HepG2 (cell line): Measurements from ENCODE around the gene CCDC106. TPM values are rescaled to one million over a fixed set of nuclear protein-coding genes. Genes with fewer than 3 reads are reported as not detected.

Experiments used
- CSRNP2 ChIP-seq: sonication (generic); formaldehyde crosslinking; conservative IDR thresholded peaks from 2 replicates; pipeline ENCODE4 v1.8.0; 2022; ENCODE audit warnings: low read depth, missing genetic modification reagents
- FOXA3 ChIP-seq: IDR thresholded peaks from 2 replicates; pipeline ENCODE4 v1.6.1; 2016; ENCODE audit warnings: missing genetic modification reagents, missing compliant biosample characterization
- FOXP4 ChIP-seq: sonication (generic); formaldehyde crosslinking; IDR thresholded peaks from 2 replicates; pipeline ENCODE4 v1.4.0; 2020; ENCODE audit warnings: missing genetic modification reagents
- MXD4 ChIP-seq: IDR thresholded peaks from 2 replicates; pipeline ENCODE4 v1.6.1; 2016; ENCODE audit warnings: mild to moderate bottlenecking, missing biosample characterization, missing genetic modification reagents
- PLRG1 ChIP-seq: fragments of 450-650 bp; conservative IDR thresholded peaks from 2 replicates; pipeline ENCODE4 v1.6.1; 2016
- UBTF ChIP-seq: sonication (generic); formaldehyde crosslinking; IDR thresholded peaks from 2 replicates; pipeline ENCODE4 v1.4.0; 2020; ENCODE audit warnings: mild to moderate bottlenecking, missing genetic modification reagents
- YEATS4 ChIP-seq: sonication (generic); formaldehyde crosslinking; IDR thresholded peaks from 2 replicates; pipeline ENCODE4 v1.4.0; 2020; ENCODE audit warnings: missing genetic modification reagents, borderline replicate concordance
- ZBTB14 ChIP-seq: sonication (generic); formaldehyde crosslinking; IDR thresholded peaks from 2 replicates; pipeline ENCODE4 v1.4.0; 2020; ENCODE audit warnings: missing genetic modification reagents
- ZNF160 ChIP-seq: sonication (generic); formaldehyde crosslinking; IDR thresholded peaks from 2 replicates; pipeline ENCODE4 v1.8.0; 2022; ENCODE audit warnings: mild to moderate bottlenecking, inconsistent platforms, missing genetic modification reagents
- ZNF609 ChIP-seq: sonication (generic); formaldehyde crosslinking; IDR thresholded peaks from 2 replicates; pipeline ENCODE4 v1.4.0; 2020; ENCODE audit warnings: mild to moderate bottlenecking, missing genetic modification reagents, borderline replicate concordance
- ZNF639 ChIP-seq: conservative IDR thresholded peaks from 2 replicates; pipeline ENCODE4 v1.6.1; 2018; ENCODE audit warnings: missing genetic modification reagents
- ZNF691 ChIP-seq: sonication (generic); formaldehyde crosslinking; IDR thresholded peaks from 2 replicates; pipeline ENCODE4 v1.4.0; 2020; ENCODE audit warnings: missing genetic modification reagents, low read depth, mild to moderate bottlenecking, borderline replicate concordance
- polyA plus RNA-seq, 8 experiments: library from polyadenylated mRNA; depleted of rRNA in 3 of 8; stranded (reverse) in 7 of 8; unstranded in 1 of 8; fragments of >200 nt; fragmentation: Illumina TruSeq in 4 of 8; extraction: Trizol in 4 of 8; gene quantifications; 2 replicates each; pipeline versions ENCODE4 v1.2.1 to v1.2.3, GENCODE V29; 2011 to 2016; ENCODE audit warnings: low read depth in 4 of 8, missing spikeins in 1 of 8, mixed read lengths in 1 of 8; ENCODE audit not compliant: insufficient read depth in 1 of 8
- total RNA-seq, 5 experiments: library from RNA; depleted of rRNA; stranded (reverse); fragments of >200 nt; fragmentation: Illumina TruSeq; extraction: Trizol; gene quantifications; 2 replicates each; pipeline ENCODE4 v1.2.3, GENCODE V29; 2016; ENCODE audit warnings: low read depth in 1 of 5

Gene CCDC106
- total and polyA plus RNA-seq, 2 of the 13 experiments (the other 11 are each of a cell fraction or from before 2014, with no cell fraction given): 4.7 to 8.8 TPM

- peak; percentile 83; the same call in 1 of the 2 replicates for TF ChIP-seq ZNF691 (CRISPR knock-in tag)
- no peak for TF ChIP-seq PLRG1
- TF ChIP-seq MXD4 (CRISPR knock-in tag): peak; percentile 30; the same call in 1 of the 2 replicates
- TF ChIP-seq FOXP4 (CRISPR knock-in tag): peak; percentile 12; the same call in 1 of the 2 replicates
- TF ChIP-seq YEATS4 (CRISPR knock-in tag): peak; percentile 83; the same call in 1 of the 2 replicates
- TF ChIP-seq ZNF639 (CRISPR knock-in tag): peak; percentile 91
- peak; percentile 77 for TF ChIP-seq UBTF (CRISPR knock-in tag)
- TF ChIP-seq ZNF160 (CRISPR knock-in tag): no peak
- no peak for TF ChIP-seq ZNF609 (CRISPR knock-in tag)
- 0 out of 2 replicates have a peak, but pooled peaks have one; percentile 22 for TF ChIP-seq ZBTB14 (CRISPR knock-in tag)
- TF ChIP-seq FOXA3 (CRISPR knock-in tag): 0 out of 2 replicates have a peak, but pooled peaks have one; percentile 26
- no peak for TF ChIP-seq CSRNP2 (CRISPR knock-in tag)
Measured at GRCh38 chr19:55643003-55643886, 4.8 kb upstream of the CCDC106 start, which contains the start of gene ZNF581 (continued).
